Stimulated activated CD8-positive, alpha-beta memory T cell treated with anti-CD3 and anti-CD28 coated beads, Interleukin-15, amount 100 ng/mL, for 4 hours (primary cell): ENCODE data around the gene BANP.
"Not testable (repeated sequence)": the region's sequence is repeated elsewhere in the genome, so short reads cannot be mapped to it uniquely, and the experiment has no call there.

Experiments used
- DNase-seq, 2 donors: peaks; one replicate each; pipeline ENCODE4 v3.0.0-alpha.2; 2020; ENCODE audit warnings: low read depth in 2 of 2

BANP gene

DNA sequence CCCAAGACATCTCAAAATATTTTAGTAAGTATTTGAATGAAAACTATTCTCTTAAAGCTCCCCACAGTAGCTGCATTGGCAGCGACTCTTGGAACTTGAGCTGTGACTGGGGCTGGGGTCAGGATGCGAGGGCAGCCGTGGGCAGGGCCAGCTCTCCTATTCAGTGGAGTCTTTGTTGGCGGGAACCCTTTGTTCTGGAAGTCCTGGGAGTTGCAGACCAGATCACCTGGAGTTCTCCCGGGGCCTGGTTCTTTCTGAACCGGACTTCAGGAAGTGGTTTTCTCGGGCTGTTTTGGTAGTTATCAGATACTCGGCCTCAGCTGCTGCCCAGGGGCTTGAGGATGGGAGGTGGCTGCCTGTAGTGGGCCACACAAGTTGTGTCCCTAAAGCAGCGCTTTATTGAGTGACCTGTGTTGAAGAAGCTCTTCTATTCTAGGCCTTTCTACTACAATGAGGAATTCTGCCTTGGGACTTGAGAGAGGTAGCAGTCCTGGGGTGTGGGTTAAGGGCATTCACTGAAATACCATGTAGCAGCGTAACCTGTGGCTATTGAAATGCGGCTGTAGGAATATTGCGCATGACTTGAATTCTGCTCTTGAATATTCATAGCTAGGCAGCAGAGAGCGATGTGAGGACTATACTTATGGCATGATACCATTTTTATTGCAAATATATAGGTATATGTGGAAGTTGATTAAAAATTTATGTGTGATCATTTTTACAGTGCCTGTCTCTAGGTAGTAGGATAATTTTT is 77.1 kb downstream of the BANP start:
- not testable (repeated sequence) for DNase-seq

DNA sequence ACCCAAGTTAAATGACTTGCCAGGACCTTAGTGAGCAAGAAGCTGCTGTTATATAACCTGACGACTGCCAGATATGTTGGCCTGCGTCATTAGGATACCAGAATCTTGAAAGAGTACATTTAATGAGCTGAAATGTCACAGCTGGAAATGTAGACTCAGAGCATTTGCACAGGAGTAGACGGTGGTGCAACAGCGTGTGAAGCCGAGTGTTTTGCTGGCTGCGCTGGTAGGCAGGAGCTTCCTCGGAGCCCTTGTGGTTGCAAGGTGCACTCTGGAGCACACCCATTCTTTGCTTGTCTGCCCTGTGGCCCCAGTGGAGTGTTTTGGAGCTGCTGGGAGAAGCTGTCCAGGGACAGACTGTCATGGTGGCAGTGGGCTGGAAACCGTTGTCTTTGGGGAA is 79.3 kb downstream of the BANP start:
- DNase-seq: no peak

DNA sequence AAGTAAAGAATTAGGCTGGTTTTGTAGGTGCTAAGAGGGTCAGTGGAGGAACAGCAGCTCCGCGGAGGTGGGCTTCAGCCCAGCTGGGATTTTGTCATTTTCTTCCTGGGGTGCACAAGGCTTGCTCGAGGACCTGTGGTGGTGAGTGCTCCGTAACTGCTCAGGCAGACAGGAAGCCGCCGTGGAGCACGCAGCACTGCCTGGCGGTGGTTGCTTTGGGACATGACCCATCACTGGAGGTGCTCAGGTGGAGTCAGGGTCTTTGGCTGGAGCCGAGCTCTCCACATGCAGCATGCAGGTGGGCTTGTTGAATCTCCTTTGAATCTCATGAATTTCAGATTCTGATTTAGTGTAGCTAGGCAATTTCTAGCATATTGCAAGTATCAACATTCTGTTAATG is 79.7 kb downstream of the BANP start:
- not testable (repeated sequence) for DNase-seq

DNA sequence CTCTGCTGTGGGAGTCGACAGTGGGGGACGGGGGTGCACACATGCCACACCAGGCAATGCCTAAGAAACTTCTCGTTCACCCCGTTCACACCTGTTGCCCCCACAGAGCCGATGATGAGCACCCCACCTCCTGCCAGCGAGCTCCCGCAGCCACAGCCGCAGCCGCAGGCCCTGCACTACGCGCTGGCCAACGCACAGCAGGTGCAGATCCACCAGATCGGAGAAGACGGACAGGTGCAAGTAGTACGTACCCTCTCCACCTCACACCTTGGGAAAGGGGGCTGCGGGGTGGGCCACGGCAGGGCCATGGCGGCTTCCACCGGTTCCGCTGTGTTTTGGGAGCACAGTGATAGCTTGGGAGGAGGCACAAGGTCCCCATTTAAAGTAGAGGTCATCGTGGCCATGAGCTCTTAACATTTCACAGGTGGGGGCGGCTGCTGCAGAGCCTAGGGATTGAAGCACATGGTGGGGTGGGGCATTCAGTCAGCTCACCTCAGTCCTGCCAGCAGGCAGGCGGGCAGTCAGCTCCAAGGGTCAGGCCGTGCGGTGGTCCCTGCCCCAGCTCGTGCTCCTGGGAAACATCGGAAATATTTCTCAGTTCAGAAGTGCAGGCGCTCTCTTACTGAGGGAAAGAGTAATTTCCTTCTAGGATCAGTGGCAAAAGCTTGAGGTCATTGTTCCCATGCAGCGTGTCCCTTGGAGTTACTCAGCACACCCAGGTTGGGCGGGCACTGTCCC is 81.9 kb downstream of the BANP start:
- DNase-seq: not testable (repeated sequence)

DNA sequence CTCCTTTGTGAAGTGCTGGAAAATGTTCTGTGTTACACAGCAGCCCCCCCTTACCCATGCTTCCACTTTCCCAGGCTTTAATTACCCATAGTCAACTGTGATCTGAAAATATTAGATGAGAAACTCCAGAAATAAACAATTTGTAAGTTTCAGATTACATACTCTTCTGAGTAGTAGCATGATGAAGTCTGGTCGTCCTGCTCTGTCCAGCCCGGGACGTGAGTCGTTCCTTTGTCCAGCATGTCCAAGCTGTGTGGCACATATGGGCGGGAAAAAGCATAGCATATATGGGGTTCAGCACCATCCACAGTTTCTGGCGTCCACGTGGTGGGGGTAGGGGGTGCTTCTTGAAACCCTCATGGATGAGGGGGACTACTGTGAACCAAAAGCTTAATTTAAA is 83.5 kb downstream of the BANP start:
- no peak for DNase-seq

DNA sequence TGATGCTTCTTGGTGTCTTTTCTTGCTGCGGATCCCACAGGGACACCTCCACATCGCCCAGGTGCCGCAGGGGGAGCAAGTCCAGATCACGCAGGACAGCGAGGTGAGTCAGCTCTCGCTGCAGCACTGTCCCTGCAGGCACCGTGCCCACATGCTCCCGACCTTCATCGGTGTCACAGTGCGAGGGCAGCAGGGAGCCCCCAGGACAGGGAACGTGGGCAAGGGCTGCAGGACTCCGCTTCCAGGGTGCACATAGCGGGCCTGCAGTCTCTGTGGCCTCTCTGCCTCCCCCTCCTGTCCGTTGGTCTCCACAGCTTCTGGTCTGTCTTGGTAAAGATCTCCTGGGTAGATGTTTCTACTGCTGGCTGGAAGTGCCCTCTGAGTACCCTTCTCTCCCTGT is 84.1 kb downstream of the BANP start:
- DNase-seq: no peak

DNA sequence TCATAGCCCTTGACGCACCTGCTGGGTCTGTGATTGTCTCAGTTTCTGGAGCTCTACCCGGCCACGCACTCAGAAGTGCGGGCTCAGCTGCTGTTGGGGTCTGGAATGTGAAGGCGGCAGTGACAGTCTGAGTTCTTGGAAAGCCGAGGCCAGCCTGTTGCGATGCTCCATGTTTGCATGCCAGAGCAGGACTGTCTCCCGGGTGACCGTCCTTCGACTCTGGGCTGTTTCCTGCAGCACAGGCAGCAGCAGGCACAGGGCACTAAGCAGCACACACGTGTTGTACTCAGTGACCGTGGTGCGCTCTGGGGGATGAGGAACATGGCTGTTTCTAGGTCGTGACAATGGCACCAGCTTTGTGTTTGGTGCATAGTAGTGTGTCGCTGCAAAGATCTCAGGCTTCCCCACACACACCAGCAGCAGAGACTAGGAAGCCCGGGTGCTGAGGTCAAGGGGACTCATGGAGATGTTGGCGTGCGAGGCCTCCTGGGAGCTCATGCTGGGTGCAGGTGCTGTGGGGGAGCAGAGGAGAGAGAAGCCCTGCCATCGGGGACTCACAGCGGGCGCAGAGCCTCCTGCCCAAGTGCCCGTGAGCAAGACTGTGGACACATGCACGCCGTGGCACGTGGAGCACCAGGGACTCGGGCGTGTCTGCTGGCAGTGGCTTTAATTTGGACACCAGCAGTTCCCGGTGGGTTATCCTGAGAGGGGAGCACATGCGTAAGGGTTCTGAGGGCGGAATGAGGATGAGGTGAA is 84.8 kb downstream of the BANP start:
- not testable (repeated sequence) for DNase-seq

DNA sequence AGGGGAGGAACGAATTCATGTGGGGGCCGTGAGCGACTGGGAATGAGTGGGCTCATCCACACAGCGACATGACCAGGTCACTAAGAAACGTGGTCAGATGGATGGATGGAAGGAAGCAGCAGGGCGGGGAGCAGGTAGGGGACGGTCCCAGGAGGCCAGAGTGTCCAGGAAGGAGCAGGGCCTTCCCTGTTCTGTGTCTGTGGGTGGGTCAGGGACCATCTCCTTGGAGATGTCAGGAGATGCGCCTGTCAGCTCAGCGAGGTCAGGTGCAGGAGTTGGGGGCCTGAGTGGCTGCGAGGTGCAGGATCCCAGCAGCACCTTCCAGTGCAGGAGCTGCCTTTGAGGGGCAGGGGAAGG is 85.4 kb downstream of the BANP start:
- DNase-seq: not testable (repeated sequence)

DNA sequence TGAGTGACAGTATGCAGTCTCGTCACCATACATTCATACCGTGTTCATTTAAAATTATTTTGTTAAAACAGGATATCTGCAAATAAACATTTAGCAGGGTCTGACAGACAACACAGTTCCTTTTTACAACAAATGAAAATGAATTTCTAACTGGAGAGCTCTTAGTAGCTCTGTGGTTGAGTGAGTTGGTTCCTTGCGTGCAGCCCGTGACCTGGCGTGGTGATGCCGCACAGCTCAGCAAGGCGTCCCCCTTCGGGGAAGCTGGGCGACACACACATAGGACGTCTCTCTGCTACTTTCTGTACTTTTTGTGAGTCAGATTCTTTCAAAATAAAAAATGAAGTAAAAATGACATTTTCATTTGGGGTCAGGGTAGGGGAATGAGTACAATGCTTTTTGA is 86.1 kb downstream of the BANP start:
- DNase-seq: not testable (repeated sequence)

DNA sequence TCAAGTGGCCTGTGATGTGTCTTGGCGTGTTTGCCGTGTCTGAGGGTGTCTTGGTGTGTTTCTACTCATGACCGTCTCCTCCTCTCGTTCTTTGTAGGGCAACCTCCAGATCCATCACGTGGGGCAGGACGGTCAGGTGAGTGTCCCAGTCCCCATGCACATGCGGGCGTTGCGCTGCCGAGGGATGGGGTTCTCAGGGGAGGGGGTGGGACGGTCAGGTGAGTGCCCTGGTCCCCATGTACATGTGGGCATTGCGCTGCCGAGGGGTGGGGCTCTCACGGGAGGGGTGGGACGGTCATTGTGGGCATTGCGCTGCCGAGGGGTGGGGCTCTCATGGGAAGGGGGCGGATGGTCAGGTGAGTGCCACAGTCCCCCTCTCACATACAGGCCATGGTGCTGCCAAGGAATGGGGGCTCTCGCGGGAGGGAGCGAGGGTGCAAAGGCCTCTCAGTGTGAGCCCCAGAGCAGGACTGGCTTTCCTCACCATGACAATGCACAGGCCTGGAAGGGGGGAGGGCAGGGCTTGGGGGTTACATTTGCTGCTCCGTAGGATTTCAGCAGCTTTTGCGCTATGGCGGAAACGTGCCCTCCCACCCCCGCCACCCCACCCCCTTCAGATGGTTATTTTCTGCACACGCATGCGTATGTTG is 86.8 kb downstream of the BANP start:
- DNase-seq: not testable (repeated sequence)

DNA sequence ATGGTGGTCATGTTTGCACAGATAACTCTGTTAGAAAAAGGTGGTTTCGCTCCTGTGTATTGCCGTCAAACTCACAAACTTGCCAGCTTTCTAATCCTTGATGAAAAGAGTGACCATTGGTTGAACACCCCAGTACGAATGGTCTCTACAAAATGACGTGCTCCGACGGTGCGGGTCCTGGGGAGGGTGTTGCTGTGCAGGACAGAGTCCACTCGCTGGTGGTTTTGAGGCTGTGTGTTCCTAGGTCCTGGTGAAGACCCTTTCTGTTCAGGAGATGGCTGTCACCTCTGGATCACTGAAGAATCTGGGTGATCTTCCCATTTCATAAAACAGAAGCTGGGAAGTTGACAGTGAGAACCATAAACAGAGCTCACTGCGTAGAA is 87.3 kb downstream of the BANP start:
- not testable (repeated sequence) for DNase-seq

DNA sequence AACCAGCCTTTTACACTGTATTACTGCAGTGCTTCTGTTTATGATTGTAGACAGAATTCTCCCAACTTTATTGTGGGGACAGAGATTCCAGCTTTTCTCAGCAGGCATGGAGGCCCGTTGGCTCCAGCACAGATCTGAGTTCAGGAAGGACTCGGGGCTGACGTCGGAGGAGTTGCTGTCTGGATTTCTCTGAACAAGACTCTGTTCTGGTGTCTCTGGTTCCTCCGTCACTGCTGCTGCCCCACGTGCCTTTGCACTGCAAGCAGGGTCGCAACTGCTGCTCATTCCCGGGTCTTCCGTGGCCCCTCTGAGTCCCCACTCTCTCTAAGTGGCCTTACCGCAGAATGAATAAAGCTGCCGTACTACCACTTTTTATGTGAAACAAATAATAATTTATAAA is 88.4 kb downstream of the BANP start:
- no peak for DNase-seq

DNA sequence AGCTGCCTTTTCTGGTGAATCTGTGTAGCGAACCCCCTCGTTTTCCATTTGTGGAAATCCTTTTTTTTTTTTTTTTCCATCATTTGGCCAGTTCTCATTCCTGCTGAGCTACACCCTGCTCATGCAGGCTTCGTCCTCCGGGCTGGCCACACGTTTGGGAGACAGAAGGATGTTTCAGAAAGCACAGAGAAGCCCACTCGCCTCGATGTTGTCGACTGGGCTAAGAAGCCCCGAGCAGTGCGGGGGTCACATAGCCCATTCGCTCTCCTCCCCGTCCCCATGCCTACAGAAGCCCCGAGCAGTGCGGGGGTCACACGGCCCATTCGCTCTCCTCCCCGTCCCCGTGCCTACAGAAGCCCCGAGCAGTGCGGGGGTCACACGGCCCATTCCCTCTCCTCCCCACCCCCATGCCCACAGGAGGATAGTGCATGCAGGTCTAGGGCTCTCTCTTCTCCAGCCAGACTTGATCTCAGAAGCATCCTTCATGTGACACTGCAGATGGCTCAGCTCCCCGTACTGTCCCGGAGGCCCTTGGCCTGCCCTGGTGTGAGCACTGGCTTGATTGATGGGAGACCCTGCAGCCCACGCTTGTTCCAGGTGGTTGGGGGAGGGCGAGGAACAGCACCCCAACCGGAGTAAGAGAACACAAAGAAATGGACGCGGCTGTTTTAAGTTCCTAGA is 89.1 kb downstream of the BANP start:
- DNase-seq: not testable (repeated sequence)

DNA sequence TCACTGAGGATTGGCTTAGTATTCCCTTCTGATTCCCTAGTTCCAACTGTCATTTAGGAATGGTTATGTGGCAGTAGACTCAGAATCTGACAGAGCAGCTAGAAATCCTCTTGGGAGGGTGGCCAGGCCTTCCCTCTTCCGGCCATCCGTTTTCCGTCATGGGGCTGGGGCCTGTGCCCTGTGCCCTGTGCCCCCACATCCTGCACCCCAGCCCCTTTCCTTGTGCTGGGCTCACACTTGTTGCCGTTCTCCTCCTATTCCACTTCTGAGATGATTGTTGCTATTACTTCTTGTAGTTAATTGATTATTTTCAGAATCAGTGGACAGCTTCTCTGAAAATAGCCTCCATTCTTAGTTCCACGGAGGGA is 89.6 kb downstream of the BANP start:
- DNase-seq: not testable (repeated sequence)

DNA sequence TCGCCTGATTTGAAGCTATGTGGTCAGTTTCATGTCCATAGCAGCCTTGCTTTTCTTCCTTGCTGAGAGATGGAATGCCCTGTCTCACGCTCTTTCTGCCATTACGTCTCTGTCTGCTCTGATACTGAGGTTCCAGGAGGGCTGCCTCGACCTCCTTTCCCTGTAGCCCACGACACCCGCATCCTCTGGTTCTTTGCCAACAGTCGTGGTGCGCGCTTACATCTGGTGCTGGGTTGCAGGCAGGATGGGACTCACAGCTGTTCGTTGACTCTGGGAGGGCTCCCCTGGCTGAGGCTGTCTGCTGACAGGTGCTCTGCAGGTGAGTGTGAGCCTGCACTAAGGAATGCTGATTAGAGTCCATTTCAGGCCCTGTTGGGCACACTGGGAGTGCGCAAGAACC is 90.3 kb downstream of the BANP start:
- not testable (repeated sequence) for DNase-seq

DNA sequence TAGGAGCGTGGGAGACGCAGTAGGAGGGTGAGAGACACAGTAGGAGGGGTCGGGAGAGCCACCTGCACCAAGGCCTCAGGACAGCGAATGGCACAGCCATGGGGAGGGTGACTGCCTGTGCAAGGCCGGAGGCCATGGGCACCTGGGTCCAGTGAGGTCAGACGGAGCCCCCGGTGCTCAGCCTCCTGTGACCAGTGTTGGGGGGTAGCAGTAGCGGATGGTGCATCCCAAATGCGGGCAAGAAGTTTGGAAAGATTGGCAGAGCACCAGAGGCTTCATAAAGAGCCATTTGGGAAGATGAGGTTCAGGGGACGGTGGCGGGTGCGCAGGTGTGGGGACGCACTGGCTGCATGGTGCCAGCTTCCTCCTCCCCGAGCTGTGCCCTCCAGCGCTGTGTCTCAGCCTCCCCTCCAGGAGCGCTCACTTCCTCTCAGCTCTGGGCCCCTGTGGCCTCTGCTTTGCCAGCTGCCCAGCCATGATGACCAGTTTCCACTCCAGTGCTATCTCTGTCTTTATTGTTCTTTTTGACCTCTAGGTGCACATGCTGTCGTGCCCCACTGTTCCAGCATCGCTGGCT is 90.8 kb downstream of the BANP start:
- not testable (repeated sequence) for DNase-seq

DNA sequence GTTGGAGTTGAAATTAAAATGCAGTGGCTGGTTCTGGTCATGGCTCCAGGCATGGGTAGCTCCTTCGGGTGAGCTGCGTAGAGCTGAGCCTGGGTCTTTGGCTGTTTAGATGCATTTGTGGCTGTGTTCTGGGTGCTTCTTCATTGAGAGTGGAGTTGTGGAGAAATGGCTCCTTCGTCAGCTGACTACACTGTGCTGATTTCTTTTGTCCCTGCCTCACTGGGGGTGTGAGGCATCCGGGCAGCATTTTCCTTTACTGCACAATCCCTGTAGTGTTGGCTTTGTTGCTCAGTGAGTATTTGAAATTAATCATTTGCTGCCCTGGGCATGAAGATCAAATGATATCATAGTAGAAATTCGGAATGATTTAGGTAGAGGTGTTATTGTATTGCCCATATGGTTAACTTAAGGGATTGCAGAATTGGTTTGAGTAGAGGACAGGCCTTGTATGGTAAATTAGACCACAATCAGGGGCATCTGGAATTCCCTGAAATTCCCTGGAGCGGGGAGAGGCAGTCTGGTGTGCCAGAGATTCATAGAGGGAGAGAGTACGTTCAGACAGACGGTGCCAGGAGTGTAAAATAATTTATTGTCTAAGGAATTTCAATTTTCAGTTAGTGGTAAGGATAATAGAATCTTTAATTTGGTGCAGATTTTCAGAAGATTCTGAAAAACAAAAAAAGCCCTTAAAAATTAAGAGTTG is 92.1 kb downstream of the BANP start:
- DNase-seq: not testable (repeated sequence)

DNA sequence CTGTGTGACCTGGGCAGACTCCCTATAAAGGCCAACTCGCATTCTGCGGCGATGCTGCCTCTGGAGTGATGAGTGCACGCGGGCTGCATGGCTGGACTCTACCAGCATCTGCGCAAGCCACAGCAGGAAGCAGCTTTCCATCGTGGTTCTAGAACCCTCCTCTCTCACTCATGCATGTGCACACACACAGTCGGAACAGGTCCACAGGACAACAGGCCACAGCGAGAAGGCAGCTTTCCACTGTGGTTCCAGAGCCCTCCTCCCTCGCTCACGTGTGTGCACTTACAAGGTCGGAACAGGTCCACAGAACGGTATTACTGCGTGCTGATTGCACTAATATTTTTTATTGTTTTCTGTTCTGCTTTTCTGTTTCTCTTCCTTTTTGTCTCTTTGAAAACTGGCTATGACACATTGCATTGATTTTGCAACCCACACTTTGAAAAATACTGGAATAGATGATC is 92.9 kb downstream of the BANP start:
- not testable (repeated sequence) for DNase-seq

DNA sequence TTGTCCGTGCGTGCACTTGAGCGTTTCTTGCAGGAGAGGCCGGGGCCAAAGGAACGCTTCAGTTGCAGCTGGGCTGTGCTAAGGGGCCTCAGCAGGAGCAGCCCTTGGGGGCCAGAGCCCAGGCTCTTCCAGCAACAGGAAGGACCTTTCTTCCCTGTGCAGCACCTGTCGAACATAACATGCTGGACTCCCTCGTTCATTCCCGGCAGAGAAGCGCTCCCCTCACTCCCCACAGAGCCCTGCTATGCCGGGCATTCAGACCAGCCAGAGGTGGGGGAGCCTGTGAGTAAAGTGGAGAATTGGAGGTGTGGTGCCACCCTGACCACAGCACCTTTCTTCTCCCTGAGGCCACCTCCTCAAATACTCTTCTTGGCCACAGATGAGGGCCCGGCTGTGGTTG is 94.1 kb downstream of the BANP start:
- DNase-seq: not testable (repeated sequence)

DNA sequence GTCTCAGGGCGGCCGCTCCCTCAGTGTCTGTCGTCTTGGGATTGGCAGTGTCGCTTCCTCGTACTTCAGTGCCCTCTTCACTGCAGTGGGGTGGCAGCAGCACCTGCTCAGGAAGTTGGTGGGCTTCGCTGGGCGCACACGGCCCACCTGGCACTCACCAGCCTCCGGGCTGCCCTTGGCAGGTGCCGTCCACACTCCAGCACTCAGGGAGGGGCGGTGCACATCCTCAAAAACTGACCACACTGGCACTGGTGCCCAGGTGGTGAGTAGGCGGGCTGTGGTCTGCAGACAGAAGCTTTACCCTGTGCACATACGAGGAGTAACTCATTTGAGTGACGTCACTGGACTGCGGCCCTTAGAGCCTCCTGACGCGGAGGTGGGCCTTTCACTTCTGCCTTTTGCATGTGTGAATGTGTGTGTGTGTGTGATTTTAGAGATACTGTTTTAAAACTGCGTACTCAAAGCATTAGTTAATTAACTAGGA is 94.6 kb downstream of the BANP start:
- DNase-seq: no peak
